GM18517 (cell line): ENCODE measurements around the gene TRIM67.
"Not testable (repeated sequence)": the region's sequence is repeated elsewhere in the genome, so short reads cannot be mapped to it uniquely, and the experiment has no call there.

ENCODE experiments used
- ATAC-seq: cut with Tn5 transposase; IDR thresholded peaks from one replicate; pipeline ENCODE4 v1.9.1; 2021; ENCODE audit warnings: mild to moderate bottlenecking, moderate library complexity; ENCODE audit not compliant: unreplicated experiment

The TRIM67 gene

DNA sequence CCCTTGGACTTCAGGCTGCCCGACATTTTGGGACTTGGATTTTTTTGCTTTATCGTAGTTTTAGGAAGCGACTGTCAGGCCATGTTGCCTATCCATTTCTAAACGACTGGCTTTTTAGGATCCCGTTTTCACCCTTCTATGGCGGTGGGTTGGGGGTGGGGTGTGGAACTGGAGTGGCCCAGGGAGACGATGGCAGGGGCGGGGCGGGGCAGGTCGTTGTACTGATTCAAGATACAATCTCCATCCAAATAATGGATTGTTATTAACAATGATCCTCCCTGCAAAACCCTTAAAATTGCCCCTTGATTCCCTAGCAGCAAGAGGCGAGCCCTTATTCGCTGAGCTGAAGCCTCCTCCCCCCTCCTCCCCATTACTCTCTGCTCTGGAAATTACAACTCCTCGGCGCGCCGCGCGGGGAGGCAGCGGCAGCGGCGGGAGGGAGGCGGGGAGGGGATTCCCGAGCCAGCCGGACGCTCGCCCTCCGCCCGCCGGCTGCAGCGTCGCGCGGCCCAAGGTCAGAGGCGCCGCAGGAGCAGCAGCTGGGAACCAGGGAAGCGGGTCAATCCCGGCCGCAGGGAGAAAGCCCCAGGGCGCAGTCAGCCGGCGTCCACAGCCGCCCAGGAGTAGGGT is at the start of gene TRIM67:
TSS of gene TRIM67 (plus strand) at position 392 of the 630 bp plus-strand sequence. CDS start 912 bp downstream, outside the sequence.
- ATAC-seq: no peak

DNA sequence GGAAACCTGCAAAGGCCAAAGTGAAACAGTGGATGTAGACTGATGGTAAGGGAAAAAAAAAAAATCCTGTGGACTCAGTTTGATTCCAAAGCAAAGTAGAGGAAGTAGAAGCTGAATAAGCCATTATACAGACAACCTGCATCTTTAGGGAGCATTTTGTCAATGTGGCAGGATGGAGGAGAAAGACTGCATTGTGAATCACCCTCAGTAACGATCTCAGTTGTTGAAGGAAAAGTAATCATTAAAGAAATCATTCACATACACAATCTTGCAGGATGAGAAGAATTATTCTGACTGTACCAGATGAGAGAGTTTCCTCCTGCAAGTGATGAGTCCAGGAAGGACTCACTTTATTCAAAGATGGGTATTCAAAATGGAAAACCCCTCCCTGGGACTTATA is 45.1 kb upstream of the TRIM67 start:
- no peak for ATAC-seq

DNA sequence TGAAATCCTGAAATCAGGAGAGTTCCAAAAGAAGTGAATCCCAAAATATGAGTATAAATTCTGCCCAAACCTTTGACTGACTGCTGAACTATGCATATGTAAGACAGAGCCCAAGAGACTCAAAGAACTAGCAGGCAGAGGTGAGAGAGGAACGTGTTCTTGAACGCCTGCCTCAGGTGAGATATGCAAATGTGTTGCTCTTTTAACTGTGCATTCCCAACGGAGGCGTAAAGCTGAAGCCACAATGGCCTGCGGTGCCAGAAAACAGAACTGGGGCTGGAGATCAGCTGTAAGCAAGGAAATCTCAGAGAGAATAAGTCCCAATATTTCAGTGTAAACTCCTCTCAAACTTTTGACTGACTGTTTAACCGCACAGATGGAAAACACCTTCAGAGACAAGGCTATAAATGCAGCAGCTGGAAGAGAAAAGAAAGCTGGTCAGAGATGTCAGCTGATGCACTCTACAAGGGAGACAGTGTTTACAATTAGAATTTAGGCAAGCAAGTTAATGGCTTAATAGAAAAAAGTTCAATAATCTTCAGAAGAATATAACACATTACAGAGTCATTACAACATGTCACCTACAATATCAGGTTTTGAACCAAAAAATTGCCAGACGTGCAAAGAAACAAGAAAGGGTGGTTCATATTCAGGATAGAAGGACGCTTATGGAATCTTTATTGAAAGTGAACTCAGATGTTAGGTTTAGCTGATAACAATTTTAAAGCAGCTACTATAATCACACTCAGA is 43.0 kb upstream of the TRIM67 start:
- ATAC-seq: no peak

DNA sequence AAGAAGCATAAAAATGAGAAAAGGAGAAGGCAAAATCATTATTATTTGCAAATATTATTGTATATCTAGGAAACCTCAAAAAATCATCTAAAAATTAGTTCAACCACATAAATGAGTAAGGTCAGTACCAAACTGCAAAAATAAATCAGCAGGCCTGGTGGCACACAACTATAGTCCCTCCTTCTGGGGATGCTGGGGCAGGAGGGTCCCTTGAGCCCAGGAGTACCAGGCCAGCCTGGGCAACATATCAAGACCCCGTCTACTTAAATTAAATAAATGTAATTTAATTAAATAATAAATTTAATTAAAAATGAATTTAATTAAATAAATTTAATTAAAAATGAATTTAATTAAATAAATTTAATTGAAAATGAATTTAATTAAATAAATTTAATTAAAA is 40.3 kb upstream of the TRIM67 start:
- no peak for ATAC-seq

DNA sequence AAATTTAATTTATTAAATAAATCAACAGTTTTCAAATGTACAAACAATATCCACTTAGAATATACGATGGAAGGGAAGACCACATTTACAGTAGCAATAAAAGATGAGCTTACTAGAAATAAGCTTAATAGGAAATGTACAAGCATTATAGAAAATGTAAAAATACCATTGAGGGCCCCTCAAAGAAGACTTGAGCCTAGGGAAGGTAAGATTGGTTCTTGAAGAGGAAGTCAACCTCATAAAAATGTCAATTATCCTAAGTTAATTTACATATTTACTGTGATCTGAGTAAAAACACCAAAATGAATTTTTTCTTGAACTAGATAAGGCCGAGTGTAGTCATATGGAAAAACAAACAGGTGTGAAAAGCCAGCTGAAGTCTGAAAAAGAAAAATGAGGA is 39.7 kb upstream of the TRIM67 start:
- no peak for ATAC-seq

DNA sequence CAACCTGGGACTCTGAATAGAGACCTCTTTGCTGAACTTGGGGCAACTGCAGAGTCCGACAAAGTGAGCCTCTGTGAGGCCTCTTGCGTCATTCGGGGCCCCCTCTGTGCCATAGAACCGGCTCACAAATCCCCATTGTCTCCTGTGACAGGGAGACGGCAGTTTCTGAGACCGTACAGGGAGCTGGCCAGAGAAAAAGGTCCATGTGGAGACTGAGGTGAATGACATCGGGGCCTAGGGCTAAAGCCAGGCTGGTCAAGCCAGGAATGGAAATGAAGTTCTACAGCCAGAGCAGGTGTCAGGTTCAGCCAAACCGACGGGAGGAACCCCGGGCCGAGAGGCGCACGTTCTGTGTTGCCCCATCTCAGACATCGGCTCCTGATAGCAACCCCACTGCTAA is 37.1 kb upstream of the TRIM67 start:
- ATAC-seq: no peak

DNA sequence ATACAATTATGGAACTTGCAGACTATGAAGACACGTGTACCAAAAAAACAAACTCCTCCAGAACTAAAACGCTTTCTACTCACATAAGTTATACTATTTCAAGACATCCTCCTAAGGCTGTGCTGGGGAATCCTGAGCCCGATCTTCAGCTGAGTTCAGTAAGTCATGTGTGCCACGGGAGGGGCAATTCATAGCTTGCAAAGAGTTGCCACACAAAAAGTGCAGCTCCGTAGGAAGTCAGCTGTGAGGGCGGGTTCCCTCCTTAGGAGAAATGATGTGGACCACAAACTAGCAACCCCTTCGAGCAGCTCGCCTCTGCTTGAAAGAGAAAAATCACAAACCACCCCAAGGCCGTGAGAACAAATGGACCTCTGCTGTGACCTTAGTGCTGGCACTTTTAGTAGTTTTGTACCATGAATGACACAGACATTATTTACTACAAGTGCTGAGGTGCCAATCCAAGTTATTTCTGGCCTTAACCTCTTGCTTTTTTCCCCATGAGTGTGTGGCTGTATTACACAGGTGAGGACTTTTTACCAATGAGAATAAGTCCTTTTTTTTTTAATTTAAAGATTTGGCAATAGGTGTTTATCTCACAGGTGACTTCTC is 35.8 kb upstream of the TRIM67 start:
- no peak for ATAC-seq

DNA sequence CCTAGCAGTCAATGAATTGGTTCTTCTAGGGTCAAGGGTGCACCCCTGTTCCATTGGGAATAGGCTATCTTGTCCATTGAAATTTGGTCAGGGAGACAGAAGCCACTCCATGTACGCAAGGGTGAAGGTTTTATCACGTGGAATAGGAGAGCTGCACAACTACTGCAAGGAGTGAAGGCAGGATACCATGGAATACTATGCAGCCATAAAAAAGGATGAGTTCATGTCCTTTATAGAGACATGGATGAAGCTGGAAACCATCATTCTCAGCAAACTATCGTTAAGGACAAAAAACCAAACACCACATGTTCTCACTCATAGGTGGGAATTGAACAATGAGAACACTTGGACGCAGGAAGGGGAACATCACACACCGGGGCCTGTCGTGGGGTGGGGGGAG is 34.8 kb upstream of the TRIM67 start:
- ATAC-seq: not testable (repeated sequence)

DNA sequence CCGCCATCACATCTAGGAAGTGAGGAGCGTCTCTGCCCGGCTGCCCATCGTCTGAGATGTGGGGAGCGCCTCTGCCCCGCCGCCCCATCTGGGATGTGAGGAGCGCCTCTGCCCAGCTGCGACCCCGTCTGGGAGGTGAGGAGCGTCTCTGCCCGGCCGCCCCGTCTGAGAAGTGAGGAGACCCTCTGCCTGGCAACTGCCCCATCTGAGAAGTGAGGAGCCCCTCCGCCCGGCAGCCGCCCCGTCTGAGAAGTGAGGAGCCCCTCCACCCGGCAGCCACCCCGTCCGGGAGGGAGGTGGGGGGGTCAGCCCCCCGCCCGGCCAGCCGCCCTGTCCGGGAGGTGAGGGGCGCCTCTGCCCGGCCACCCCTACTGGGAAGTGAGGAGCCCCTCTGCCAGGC is 33.4 kb upstream of the TRIM67 start:
- not testable (repeated sequence) for ATAC-seq

DNA sequence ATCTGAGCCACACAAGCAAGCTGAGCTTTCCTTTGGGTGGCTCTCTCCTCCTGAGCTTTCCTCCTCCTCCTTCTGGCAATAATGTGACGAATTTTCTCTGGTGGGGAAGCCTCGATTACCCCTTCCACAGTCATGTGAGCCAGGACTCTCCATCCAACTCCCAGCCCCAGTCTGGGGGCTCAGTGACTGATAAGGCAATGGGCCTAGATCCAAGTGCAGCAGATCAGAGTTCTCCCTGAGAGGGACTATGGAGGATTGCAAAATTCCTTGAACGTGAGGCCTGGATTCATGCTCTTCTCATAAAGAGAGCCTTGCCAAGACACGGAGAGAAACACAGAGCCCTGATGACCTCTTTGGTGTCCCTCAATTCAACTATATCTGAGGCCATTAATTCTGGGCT is 31.3 kb upstream of the TRIM67 start:
- no peak for ATAC-seq

DNA sequence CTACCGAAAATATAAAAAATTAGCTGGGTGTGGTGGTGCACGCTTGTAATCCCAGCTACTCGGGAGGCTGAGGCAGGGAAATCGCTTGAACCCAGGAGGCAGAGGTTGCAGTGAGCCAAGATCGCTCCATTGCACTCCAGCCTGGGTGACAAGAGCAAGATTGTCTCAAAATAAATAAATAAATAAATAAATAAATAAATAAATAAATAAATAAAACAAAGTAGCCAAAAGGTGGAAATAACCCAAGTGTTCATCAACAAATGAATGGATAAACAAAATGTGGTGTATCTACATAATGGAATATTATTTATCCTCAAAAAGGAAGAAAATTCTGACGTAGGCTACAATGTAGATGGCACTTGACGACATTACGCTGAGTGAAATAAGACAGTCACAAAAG is 29.3 kb upstream of the TRIM67 start:
- not testable (repeated sequence) for ATAC-seq

DNA sequence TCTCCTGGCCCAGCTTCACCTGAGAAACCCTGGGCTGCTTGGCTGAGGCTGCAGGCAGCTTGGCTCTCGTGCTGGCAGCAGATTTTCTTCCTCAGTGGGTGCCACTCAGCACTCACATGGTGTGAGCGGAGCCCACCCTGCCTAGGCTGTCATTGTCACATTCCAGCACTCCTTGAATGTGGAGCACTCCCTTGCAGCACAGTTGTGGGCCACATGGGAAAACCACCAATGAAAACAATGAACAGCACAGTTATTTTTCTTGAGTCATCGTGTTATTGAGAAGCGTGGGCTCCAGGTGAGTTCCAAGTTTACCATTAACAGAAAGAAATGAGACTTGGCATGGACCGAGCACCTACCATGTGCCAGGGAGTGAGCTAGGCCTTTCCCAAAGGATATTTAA is 27.2 kb upstream of the TRIM67 start:
- no peak for ATAC-seq

DNA sequence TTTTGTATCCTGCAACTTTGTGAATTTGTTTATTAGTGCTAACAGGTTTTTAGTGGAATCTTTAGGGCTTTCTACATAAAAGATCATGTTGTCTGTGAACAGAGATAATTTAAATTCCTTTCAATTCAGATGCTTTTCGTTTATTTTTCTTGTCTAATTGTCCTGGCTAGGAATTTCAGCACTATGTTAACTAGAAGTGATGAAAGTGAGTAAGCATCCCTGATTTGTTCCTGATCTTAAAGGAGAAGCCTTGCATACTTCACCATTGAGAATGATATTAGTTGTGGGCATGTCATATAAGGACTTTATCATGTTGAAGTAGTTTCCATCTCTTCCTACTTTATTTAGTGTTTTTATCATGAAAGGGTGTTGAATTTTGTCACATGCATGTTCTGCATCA is 23.6 kb upstream of the TRIM67 start:
- no peak for ATAC-seq

DNA sequence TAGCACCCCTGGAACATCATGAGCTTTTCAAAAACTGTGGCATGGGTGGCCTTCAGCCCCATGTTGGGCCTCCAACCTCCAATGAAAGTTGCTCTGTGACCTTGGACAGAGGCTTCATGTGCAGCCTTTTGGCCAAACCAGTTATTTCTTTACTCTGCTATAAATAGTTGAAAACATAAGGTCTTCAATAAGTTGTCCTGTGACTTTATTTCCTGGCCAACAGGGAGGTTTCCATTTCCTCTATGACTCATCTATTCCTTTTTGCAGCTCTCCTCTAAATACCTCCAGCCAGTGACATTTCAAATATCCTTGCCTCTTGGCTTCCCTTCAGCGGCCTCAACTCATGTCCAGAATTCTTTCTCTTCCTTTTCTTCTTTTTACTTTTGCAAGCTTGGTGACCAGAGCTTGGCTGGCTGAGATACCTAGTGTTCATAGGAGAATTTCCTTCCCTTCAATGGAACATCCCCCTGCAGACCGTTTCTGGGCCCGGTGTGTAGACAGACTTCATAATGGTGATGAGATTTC is 22.7 kb upstream of the TRIM67 start:
- no peak for ATAC-seq

DNA sequence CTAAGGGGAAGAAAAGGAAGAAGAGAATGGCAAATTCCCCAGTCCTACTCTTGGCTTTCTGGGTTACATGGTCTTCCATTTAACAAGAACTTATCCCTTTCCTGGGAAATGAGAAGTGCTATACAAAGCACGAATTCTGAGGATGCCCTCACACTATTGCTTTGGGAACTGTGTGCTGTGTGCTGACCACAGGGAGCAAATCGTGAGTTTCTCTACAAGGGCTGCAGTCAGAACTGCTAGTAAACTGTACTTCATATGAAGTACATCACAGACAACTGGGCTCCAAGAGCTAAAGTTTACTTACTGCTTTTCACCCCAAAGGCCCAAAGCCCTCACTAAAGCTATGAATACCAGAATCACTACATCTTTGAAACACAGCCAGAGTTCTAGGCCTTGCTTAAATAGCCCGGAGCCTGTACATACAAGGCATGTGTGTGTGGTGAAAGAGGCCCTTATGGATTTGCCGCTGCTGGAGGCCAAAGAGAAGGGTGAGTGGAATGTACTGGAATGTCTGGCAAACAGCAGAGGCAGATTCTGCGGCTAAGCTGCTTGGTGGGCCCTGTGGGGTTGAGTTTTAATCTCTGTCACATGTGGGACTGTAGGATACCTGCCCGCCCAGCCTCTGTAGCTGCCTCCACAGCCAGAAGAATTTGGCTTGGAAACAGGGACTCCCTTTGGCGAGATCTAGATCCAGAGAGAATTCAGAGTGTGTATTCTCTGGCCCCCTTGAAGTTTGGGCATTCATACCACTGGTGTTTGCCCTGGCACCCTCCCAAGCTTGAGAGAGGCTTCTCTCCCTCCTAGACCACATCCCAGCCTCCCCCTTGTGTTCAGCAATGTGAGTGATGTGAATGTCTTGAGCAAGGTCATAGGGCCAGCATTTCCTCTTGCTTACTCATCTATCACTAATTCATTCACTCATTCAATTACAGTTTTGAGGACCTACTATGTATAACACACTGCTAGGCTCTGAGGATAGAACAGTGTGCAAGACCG is 21.9 kb upstream of the TRIM67 start:
- no peak for ATAC-seq

DNA sequence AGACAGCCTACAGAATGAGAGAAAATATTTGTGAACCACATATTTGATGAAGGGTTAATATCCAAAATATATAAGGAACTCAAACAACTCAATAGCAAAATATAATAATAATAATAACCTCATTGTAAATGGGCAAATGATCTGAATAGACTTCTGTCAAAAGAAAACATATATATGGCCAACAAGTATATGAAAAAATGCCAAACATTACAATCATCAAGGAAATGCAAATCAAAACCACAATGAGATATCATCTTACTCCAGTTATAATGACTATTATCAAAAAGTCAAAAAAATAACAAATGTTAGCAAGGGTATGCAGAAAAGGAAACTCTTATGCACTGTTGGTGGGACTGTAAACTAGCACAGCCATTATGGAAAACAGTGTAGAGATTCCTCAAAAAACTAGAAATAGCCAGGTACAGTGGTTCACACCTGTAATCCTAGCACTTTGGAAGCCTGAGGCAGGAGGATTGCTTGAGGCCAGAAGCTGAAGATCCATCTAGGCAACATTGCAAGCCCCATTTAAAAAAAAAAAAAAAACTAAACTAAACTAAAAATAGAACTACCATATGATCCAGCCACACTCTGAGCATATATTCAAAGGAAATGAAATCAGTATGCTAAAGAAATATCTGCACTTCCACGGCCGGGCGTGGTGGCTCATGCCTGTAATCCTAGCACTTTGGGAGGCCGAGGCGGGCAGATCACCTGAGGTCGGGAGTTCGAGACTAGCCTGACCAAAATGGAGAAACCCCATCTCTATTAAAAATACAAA is 17.3 kb upstream of the TRIM67 start:
- ATAC-seq: no peak

DNA sequence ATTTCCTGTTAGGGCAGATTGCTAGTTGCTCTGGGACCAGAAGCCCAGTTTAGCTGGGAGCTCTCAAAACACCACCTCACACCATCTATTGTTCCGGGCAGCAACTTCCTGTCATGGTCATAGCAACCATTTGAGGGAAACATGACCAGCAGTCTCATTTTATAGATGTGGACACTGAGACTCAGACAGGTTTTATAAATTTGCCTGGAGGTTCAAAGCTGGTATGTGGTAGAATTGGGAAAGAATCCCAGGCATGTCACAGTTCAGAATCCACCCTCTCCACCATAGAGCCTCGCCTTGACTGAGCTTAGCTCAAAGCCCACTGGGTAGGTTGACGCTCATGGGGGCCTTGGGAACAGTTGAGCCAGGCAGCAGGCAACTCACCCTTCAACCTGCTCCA is 14.0 kb upstream of the TRIM67 start:
- ATAC-seq: no peak

DNA sequence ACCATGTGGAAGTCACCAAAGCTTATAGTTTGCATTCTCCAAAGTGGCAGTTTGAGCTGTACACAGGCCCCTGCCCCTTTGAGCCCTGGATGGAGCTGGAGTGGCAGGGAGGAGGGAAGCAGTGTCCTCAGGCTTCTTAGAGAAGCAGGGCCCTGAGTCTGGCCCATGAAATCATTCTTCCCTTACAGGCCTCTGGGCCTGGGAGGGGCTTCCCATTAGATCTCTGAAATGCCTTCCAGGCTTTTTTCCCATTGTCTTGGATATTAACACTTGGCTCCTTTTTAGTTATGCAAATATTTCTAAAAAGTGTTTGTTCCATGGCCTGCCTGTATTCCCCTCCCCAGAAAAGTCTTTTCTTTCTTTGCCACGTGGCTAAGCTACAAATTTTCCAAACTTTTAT is 10.0 kb upstream of the TRIM67 start:
- ATAC-seq: no peak

DNA sequence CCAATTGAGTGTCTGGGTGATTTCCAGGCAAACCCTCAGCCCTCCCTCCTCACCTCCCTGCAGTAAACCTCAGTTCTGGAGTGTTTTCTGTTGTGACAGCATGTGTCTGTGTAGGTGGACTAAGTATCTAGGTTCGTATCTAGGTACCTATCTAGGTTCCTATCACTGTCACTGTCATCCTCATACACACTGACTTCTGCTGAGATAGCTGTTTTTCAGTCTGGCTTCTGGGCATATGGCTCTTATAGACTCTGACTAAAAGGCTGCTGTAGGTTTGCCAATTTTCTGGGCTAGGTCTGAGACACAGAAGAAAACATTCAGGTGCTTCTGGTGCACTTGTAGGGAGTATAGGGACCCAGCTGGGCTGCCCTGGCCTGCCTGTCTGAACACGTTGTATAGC is 8.1 kb upstream of the TRIM67 start:
- no peak for ATAC-seq

DNA sequence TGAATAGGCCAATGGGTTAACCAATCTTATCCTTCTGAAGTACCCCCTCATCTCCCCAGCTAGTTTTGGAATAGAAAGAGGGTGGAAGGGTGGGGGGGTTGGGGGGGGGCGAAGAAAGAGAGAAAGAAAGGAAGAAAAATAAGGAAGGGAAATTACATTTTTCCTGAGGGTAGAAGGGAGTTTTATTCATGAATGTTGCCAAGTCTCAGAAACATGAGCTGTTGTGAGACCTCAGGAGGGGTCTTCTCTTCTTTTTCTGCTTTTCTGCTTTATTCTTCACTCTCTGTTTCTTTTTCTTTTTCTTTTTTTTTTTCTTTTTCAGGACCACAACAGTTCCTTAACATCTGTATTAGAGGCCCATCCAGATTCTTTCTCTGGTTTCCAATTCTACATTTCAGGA is 6.0 kb upstream of the TRIM67 start:
- ATAC-seq: no peak
